Cerebellar cortex (tissue), 1 donor: ENCODE measurements around the gene ZNF594.
"Not testable (repeated sequence)": the region's sequence is repeated elsewhere in the genome, so short reads cannot be mapped to it uniquely, and the experiment has no call there.

Source experiments
- DNase-seq: peaks from one replicate; pipeline ENCODE4 v3.0.0-alpha.2; 2015; ENCODE audit warnings: low spot score

Gene ZNF594

DNA sequence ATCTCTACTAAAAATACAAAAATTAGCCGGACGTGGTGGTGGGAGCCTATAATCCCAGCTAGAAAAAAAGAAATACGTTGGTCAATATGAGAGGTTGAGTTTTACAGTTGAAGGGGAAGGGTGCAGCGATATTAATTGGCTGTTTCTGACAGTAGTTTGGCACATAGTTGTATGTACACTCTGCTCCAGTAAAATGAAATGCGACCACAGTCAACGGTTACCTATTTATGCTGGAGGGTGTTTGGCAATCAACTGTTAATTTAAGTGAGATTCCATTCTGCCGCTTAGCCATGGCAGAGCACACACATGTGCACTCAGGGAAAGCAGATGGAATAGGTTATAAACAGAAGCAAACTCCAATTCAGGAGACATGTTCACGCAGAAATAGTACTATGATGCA is 9.3 kb upstream of the ZNF594 start:
- DNase-seq = no peak

DNA sequence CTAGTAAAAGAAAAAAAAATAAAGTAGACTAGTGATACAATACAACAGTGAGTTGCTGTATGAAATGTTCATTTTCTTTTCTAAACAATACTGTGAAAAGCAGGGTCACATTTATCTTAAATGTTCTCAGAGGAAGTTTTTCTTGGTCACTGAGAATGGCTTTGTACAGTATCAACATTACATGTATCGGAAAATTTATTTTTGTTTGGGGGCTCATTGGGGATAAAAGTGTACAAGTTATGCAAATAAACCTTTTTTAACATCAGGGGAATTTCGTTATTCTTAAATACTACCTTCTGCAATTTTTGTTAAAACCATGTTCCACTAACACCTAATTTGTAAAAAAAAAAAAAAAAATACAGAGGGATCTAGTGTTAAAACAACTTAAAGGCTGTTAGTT is 8.7 kb upstream of the ZNF594 start:
- no peak for DNase-seq

DNA sequence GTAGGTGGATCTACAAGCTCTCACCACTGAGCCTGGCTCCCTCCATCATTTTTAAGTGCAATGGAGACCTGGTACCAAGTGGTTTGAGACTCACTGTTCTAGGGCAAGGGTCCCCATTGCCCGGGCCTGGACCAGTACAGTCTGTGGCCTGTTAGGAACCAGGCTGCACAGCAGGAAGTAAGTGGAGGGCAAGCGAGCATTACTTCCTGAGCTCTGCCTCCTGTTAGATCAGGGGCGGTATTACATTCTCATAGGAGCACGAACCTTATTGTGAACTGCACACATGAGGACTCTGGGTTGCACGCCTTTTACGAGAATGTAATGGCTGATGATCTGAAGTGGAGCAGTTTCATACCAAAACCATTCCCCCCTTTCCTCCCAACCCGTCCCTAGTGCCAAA is 6.8 kb upstream of the ZNF594 start:
- no peak for DNase-seq

DNA sequence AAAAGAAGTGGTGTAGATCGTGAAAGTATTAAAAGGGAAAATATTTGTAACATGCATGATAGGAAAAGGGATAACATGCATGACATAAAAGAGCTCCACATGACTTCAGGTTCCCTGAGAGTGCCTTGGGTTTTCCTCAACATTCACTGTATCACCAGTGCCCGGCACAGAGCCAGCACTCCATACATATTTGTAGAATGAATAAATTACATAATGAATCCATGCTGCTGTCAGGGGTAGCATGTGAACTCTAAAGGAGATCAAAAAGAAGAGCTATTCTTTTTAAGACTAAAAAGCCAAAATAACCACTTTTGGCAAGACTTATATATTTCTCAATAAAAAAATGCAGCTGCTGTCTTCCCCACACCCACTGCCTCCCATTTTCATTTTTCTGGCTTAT is 2.7 kb upstream of the ZNF594 start:
- no peak for DNase-seq

GRCh38 chr17:5184288-5184687 is 7.4 kb downstream of the ZNF594 start:
- DNase-seq = no peak

DNA sequence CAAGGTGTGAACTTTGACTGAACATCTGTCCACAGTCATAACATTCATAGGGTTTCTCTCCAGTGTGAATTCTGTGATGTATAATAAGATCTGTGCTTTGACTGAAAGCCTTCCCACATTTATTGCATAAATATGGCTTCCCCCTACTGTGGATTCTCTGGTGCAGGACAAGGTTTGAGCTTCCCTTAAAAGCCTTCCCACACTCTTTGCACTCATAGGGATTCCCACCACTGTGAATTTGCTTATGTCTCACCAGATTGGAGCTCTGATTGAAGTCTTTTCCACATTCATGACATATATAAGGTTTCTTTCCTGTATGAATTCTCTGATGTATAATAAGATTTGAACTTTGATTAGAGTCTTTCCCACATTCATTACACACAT is 8.3 kb downstream of the ZNF594 start:
- DNase-seq = no peak

GRCh38 chr17:5182597-5183409 is 8.9 kb downstream of the ZNF594 start:
- DNase-seq = no peak

DNA sequence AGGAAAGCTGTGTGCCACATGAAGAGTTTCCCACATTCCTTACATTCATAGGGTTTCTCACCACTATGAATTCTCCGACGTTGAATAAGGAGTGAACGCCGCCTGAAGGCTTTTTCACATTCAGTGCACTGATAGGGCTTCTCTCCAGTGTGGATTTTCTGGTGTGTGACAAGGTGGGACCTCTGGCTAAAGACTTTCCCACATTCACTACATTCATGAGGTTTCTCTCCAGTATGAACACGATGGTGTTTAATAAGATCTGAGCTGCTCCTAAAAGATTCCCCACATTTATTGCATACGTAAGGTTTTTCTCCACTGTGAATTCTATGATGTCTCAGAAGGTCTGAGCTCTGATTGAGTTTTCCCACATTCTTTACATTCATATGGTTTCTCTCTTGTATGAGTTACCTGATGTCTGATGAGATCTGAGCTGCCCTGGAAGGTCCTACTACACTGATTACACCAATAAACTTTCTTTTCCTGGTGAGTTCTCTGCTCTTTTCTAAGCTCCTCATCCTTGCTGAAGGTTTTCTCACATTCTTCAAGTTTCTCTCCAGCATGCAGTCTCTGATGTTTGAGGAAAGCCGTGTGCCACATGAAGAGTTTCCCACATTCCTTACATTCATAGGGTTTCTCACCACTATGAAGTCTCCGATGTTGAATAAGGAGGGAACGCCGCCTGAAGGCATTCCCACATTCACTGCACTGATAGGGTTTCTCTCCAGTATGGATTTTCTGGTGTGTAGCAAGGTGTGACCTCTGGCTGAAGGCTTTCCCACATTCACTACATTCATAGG is 10.0 kb downstream of the ZNF594 start:
- no peak for DNase-seq

- no peak for DNase-seq
These were observed 12.7 kb downstream of the ZNF594 start for GRCh38 chr17:5179003-5179402.

DNA sequence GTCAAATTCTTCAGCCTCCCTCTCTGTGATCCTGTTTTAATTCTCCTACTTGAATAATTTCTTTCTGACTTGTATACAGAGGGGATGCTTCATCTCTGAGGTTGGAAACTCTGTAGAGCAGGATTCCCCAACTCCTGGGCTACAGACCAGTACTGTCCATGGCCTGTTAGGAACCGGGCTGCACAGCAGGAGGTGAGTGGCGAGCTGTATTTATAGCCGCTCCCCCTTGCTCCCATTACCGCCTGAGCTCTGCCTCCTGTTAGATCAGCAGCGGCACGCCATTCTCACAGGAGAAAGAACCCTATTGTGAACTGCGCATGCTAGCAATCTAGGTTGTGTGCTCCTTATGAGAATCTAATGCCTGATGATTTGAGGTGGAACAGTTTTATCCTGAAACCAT is 16.6 kb downstream of the ZNF594 start:
- DNase-seq = not testable (repeated sequence)

DNA sequence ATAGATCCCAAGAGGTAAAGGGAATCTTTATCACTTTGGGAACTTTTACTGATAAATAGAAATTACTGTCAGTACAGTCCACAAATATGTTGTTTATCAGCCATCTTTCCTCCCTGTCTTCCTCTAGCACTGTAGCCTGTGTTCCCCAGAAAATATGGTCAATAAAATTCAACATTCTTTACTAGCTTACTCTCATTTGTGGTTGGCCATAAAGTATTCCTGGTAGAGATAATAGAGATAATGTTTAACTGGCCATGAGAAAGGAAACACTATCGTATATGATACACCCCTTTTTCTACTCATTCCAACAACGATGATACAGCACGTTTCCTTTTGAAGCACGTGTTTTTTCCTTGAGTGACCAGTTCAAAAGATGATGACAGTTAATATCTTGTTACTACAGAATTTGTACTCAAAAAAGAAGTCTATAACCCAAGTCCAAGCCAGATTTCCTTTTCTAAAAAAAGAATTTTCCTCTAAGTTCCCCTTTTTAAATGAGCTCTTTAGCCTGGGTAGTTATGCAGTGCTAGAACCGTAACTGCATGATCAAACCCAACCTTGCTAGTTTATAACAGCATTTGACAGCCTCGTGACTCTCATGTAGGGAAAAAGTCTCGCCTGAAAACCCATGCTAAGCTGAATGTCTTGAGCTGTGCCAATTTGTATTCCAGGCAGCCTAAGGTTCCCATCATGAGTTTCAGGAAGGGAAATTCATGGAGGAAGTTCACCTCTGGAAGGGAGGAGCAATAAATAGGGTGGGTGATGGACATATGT is 25.7 kb downstream of the ZNF594 start:
- DNase-seq = not testable (repeated sequence)

- no peak for DNase-seq
These were observed 27.2 kb downstream of the ZNF594 start for GRCh38 chr17:5164436-5164835.

GRCh38 chr17:5161793-5162192 is 29.9 kb downstream of the ZNF594 start:
- not testable (repeated sequence) for DNase-seq

- DNase-seq = not testable (repeated sequence)
These were observed 31.0 kb downstream of the ZNF594 start for GRCh38 chr17:5160702-5161101.

DNA sequence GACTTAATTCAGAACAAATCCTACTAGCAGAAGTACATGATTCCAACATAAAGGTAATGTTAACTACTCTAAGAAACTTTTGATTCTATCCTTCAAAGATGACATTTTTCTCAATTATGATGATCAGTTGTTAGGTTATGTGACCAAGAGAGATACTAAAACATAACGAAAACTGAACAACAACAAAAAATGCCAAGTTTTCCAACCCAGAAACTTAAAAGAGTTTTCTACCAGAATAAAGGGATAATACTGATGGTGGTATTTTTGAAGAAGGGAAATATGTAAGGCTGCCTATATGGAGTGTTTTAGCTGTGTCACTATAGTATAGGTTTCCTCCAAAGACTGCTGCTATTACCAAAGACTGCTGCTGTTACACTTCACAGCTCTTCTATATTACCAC is 45.5 kb downstream of the ZNF594 start:
- DNase-seq = not testable (repeated sequence)

DNA sequence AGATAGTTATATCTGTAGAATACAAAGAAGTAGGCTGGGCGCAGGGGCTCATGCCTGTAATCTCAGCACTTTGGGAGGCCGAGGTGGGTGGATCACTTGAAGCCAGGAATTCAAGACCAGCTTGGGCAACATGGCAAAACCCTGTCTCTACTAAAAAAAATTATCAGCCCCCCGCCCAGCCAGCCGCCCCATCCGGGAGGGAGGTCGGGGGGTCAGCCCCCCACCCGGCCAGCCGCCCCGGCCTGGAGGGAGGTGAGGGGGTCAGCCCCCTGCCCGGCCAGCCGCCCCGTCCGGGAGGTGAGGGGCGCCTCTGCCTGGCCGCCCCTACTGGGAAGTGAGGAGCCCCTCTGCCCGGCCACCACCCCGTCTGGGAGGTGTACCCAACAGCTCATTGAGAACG is 48.8 kb downstream of the ZNF594 start:
- DNase-seq = not testable (repeated sequence)

DNA sequence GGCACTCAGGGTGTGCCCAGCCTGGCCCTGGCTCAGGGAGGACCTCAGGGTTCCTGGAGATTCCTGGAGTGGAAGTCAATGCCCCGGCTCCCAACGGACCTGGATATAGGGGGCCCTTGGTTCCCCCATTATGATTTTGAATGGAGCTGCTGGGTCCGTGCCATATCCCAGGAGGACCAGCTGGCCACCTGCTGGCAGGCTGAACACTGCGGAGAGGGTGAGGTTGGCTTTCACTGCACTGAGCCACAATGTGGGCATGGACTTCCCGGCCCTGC is 52.3 kb downstream of the ZNF594 start:
- no peak for DNase-seq

DNA sequence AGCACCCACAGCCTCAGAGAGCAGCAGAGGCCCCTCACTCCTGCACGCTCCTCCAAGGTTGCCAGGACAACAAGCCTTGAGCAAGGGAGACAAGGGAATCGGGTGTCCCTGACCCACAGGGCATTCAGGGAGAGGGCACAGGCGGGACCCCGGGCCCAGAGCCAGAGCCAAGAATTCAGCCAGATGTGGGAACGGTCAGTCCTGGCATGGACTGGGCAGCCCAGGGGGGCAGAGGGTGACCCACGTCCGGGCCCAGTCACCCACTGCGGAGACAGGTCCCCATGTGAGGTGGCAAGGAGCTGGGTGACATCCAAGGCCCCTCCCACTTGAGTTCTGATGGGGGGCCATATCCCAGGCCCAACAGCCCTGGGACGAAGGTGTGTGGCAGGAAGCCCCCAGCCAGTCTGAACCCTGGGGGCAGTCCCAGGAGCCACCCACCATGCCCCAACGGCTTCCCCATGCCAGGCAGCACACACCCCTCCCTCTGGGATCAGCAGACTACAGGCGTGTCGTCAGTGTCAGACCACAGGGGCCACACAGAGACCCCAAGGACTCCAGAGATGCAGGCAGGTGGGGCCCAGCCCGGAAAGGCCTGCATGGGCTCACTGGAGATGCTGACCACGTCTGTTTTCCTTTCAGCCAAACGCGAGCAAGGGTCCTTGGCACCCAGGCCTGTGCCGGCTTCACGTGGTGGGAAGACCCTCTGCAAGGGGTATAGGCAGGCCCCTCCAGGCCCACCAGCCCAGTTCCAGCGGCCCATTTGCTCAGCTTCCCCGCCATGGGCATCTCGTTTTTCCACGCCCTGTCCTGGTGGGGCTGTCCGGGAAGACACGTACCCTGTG is 52.8 kb downstream of the ZNF594 start:
- no peak for DNase-seq

- not testable (repeated sequence) for DNase-seq
These were observed 53.5 kb downstream of the ZNF594 start for GRCh38 chr17:5138198-5138544.

GRCh38 chr17:5137511-5138197 is 54.0 kb downstream of the ZNF594 start:
- DNase-seq = not testable (repeated sequence)
